Choroid plexus epithelial cell (primary cell): ENCODE data around the gene FRMD6.

Experiments used
- DNase-seq: peaks from one replicate; pipeline ENCODE4 v3.0.0-alpha.2; 2010; ENCODE audit warnings: low read depth
- H3K4me3 ChIP-seq: 2 replicates; pipeline ENCODE4 v1.5.1; 2011; ENCODE audit warnings: low read depth, mild to moderate bottlenecking, control low read depth, low read length, moderate library complexity
- CTCF ChIP-seq: conservative IDR thresholded peaks from 2 replicates; pipeline ENCODE4 v1.5.1; 2011; ENCODE audit warnings: low read depth, mild to moderate bottlenecking, control low read depth, inconsistent platforms, low read length, moderate library complexity

FRMD6 gene

GRCh38 chr14:51651388-51652167 lies at the start of gene FRMD6:
Gene FRMD6 (plus strand): TSS chr14:51651910. CDS start chr14:51689837, 37,927 bp downstream.
- DNase-seq, result peak; percentile 93
- H3K4me3 ChIP-seq, result peak within 1 kb of the TSS; percentile 91
- TF ChIP-seq CTCF, result peak; percentile 58

GRCh38 chr14:51602310-51602709 lies 49.4 kb upstream of the FRMD6 start:
- no peak for DNase-seq
- H3K4me3 ChIP-seq, result no peak overlapping the region
- TF ChIP-seq CTCF, result no peak

GRCh38 chr14:51603495-51603894 lies 48.2 kb upstream of the FRMD6 start:
- no peak for TF ChIP-seq CTCF
- peak; percentile 52 for DNase-seq

GRCh38 chr14:51604073-51604472 lies 47.6 kb upstream of the FRMD6 start:
- peak; percentile 92 for DNase-seq
- no peak overlapping the region for H3K4me3 ChIP-seq
- TF ChIP-seq CTCF, result no peak

More at GRCh38 chr14:51603495-51603894, 48.2 kb upstream of the FRMD6 start:
- H3K4me3 ChIP-seq, result no peak overlapping the region

GRCh38 chr14:51605575-51605974 lies 46.1 kb upstream of the FRMD6 start:
- TF ChIP-seq CTCF, result no peak
- no peak for DNase-seq
- no peak overlapping the region for H3K4me3 ChIP-seq

GRCh38 chr14:51607711-51608110 lies 44.0 kb upstream of the FRMD6 start:
- no peak for TF ChIP-seq CTCF
- peak overlapping the region; percentile 14 for H3K4me3 ChIP-seq
- peak; percentile 76 for DNase-seq
